NCI-H2081 treated with DMSO at 0.1 percent for 48 hours (cell line): ENCODE measurements around the gene MTA1.

Source experiments
- DNase-seq: peaks from one replicate; lab custom pipeline; 2025; lab: John Stamatoyannopoulos, UW

Gene MTA1

GRCh38 chr14:105465209-105466031 is 45.8 kb downstream of the MTA1 start:
- no peak for DNase-seq

GRCh38 chr14:105466531-105467248 is 47.1 kb downstream of the MTA1 start:
- DNase-seq = no peak

GRCh38 chr14:105467249-105467941 is 47.8 kb downstream of the MTA1 start:
- DNase-seq = no peak

- DNase-seq = no peak
Observed at GRCh38 chr14:105467942-105468471, 48.4 kb downstream of the MTA1 start.

GRCh38 chr14:105468621-105469241 is 49.1 kb downstream of the MTA1 start:
- no peak for DNase-seq

- DNase-seq = no peak
Observed at GRCh38 chr14:105469456-105470349, 50.1 kb downstream of the MTA1 start.

GRCh38 chr14:105470350-105471296 is 51.0 kb downstream of the MTA1 start:
- no peak for DNase-seq

GRCh38 chr14:105471297-105471821 is 51.7 kb downstream of the MTA1 start:
- DNase-seq = no peak

DNA sequence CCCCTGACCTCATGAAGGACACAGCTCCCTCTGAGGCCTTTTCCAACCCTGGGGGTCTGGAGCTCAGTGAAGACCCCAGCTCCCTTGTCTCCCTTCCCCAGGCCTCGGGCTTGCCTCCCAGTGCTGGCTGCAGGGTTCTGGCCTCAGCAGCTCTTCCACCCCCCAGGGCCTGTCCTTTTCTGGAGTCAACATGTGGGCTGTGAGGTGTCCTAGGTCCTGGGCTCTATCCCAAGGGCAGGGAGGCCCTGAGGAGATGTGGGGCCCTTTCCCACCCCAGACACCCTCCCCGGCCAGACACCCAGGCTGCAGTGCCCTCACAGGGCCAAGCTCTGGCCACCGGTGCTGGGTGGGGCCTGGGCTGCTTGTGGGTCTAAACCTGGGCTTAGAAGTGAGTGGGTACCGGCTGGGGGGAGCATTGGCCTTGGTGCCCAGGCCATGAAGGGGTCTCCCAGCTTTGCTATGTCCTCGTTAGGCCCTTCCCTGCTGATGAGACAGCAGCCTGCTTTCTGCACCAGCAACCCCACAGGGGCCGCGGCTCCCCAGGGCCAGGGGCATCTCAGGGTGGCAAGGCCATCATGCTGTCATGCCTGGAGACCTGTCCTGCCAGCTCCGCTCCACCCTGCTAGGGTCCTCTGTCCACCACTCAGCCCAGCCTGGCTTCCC is 52.3 kb downstream of the MTA1 start:
- DNase-seq = no peak

- DNase-seq = no peak
Observed at GRCh38 chr14:105472486-105472991, 52.9 kb downstream of the MTA1 start.

GRCh38 chr14:105473033-105473676 is 53.5 kb downstream of the MTA1 start:
- no peak for DNase-seq

DNA sequence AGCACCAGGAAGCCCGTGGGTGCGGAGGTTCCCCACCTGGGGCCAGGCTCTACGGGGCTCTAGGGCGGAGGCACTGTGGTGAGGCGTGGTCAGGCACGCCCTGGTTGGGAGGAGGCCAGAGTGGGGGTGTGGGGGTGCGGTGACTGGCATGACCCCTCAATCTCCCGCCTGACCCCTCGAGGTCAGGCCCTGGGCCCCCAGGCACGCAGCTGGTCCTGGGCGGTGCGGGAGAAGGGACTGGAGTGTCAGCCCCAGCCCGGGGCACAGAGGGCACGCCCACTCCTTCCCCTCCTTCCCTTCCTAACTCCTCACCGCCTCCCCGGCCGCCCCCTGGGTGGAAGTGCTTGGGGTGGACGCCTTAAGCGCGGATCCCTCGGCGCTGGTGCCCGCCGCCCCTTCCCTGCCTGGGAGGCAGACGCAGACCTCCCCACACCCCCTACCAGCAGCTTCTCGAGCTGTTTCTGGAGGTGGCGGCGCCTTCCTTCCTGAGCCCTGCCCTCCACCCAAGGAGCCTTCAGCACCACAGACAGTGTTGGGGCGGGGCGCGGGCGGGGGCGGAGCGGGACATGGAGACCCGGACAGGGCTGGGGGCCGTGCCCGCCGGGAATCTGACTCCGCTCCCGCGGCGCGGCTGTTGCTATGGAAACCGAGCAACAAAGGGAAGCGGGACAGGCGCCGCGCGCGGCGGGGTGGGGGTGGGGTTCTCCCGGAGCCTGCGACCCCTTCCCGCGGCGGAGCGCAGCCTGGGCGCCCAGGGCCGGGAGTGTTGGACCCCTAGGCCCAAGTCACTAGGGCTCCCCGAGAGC is 54.3 kb downstream of the MTA1 start:
- no peak for DNase-seq

- DNase-seq = no peak
Observed at GRCh38 chr14:105474483-105475268, 55.0 kb downstream of the MTA1 start, which contains the start of gene CRIP2. CRIP2 (plus strand) TSS chr14:105474821; CDS start chr14:105474863, 42 bp downstream.

- DNase-seq = no peak
Observed at GRCh38 chr14:105475269-105476096, 55.9 kb downstream of the MTA1 start.

DNA sequence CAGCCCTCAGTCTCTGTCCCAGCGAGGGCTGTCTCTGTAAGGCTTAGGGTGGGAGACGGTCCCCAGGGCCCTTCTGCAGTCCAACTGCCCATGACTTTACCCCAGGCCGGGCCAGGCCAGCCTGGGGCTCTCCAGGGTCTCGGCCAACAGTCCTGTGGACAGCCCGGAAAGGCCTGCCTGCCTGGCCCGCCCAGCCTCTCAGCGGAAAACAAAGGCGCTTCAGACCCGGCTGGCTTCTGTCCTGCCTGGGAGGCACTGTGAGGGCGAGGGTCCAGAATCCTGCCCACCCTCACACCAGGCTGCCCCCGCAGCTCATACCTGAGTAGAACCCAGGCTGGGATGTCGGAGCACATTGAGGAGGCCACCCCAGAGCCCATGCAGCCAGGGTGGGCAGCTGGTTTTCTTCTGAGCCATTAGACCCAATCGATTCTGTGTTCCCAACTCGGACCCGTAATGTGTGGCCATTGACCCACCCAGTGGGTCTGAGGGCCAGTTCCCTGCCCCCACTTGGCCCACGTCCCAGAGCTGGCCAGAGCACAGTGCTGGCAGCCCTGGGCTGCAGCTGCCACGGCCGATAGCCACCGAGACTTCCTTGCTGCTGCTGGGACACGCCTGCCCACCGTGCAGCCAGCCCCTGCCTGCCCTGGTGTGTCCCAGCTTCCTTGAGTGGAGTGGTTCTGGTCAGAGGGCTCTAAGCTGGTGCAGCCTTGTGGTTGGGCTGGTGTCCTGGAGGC is 56.6 kb downstream of the MTA1 start:
- no peak for DNase-seq
